ENCODE data around the gene AQP6. TPM values are rescaled to one million over a fixed set of nuclear protein-coding genes. Genes with fewer than 3 reads are reported as not detected.

The AQP6 gene
- polyA plus RNA-seq, 4 donors = 16.0 to 22.1 (median 19.6) TPM

DNA sequence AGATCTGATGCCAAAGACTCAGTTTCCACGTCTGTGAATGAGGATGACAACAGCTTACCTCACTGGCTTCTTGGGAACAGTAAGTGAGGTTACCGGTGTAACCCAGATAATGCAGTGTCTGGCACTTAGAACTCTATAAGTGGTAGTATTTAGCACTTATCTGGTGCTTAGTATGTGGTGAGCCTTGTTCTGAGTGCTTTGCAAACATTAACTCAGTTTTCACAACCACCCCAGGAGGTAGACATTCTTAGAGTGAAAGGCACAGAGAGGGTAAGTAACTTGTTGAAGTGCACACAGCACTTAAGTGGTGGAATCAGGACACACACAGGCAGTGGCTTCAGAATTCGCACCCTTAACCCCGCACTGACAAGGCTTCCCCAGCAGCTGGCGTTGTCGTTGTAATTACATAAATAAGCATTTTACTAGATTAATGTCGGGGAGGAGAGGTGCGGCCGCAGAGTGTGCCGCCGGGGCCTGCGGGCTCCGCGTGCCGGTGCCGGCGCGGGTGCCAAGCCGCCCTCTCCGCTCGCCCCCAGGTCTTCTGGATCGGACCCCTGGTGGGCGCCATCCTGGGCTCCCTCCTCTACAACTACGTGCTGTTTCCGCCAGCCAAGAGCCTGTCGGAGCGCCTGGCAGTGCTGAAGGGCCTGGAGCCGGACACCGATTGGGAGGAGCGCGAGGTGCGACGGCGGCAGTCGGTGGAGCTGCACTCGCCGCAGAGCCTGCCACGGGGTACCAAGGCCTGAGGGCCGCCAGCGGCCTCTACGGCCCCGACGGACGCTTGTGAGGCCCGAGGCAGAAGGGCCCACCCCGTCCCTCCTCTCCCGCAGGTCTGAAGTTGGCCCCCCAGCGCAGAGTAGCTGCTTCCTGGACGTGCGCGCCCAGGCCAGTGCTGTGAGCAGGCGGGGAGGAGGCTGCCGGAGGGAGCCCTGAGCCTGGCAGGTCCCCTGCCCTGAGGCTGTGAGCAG is 17.6 kb upstream of the AQP6 start:
- no peak for DNase-seq (ENCODE audit: low read depth in 4 of 4, low spot score in 3 of 4)

DNA sequence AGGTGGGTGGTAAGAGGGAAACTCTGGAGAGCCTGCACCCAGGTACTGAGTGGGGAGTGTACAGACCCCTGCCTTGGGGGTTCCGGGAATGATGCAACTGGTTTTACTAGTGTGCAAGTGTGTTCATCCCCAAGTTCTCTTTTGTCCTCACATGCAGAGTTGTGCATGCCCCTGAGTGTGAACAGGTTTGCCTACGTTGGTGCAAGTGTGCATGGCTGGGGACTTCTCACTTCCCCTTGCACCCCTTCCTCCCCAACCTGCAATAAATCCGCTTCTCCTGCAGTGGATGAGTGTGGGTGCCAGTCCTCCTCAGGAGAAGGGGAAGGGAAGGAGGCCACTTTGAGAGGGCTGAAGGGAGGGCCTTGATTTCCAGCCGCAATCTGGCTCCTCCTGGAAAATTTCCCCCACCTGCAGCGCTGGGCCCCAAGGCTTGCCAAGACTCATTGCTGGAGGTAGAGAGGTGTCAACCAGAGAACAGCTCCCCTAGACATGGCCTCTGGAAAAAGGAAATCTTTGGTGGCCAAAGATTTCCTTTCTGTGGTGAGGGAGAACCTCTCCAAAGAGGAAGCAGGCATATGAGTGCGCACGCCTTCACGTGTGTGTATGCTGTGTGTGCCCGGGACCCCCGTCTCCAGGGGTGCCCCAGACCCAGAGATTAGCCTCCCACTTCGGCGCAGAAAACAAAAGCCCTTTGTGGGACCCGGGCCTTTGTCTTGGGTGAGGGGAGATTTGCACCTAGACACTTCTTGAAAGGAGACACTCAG is 16.7 kb upstream of the AQP6 start:
- no peak for DNase-seq (ENCODE audit: low read depth in 4 of 4, low spot score in 3 of 4)

DNA sequence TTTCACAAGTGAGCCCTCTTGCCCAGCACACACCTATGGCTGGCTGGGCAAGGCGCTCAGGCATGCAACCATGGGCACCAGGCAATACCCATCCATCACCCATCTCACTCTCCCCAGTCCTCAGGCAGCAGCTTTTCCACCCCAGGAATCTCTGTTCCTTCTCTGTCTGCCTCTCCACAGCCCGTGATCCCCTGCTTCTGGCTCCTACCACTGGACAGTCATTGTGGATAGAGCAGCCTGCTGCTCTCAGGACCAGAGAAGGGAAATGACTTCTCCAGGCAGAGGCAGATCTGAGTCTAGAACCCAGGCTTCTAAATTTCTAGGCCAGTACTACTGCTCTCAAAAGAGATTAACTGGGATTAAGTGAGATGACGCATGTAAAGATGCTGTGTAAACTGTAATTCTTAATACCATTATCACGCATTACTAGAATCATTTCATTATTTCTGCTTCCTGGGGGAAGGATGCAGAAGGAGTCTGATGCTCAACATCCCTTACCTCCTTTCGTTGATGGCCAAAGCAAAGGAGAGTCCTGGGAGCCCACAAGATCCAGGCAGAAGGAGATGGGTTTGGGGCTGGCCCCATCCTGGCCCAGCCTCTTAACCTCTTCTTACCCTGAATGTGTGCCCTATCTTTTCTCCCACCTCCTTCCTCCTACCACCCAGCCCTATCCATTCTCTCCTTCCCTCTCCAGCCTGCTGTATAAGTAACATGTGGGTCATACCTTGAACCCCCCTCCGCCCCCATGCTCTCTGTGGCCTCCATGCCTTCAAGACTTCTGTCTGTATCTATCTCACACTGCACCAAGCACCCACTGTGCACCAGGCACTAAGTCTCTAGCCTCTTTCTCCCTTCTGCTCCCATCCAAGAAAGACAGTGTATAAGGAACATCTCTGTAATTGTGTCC is 15.8 kb upstream of the AQP6 start:
- DNase-seq (ENCODE audit: low read depth in 4 of 4, low spot score in 3 of 4) = no peak

DNA sequence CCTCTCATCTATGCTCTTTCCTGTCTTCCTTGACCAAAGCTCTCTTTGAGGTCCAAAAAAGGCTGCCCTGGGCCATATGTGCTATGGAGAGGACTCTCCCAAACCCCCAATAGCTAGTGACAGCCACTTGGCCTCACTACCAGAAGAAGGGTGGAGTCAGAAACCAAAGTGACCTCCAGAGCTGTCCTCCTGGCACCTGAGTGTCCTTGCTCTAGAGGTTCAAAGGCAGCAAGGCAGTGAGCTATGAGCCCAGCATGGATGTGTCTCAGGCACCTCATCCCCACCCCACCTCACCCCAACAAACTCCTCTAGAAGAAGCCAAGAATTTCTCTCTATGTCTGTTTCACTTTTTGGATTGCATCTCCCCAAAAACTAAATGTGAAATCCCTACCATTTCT is 15.2 kb upstream of the AQP6 start:
- no peak for DNase-seq (ENCODE audit: low read depth in 4 of 4, low spot score in 3 of 4)

DNA sequence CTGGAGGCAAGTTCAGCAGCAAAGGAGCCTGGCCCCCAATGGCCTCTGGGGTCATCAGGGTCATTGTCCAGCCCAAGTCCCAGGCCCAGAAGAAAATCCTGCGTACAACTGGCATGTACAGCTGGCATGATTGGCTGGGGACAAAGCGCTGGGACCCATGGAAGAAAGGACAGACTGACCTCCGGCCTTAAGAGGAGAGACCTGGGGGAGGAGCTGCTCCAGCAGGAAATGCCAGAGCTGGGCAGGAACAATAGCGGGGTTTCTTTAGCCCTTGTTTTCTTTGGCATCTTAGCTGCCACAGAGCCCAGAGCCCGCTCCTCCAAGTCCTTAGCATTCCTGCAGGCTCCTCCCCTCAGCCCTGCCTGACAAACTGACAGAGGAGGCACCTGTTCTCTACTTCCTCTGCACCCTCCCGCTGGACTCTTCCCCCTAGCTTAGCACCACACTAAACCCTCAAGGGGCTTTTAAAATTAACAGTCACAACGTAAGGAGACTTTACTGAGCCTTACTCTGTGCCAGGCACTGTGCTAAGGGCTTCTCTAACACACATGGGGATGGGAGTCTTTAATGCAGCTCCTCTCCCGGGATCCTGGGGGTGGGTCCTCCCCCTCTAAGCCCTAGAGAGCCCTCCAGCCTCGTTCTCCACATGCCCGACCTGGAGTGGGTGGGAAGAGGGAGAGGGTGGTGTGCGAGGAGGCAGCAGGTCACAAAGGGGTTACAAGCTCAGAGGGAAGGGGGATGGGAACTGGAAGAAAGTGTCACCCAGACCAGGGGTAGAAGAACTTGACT is 12.9 kb upstream of the AQP6 start:
- no peak for DNase-seq (ENCODE audit: low read depth in 4 of 4, low spot score in 3 of 4)

DNA sequence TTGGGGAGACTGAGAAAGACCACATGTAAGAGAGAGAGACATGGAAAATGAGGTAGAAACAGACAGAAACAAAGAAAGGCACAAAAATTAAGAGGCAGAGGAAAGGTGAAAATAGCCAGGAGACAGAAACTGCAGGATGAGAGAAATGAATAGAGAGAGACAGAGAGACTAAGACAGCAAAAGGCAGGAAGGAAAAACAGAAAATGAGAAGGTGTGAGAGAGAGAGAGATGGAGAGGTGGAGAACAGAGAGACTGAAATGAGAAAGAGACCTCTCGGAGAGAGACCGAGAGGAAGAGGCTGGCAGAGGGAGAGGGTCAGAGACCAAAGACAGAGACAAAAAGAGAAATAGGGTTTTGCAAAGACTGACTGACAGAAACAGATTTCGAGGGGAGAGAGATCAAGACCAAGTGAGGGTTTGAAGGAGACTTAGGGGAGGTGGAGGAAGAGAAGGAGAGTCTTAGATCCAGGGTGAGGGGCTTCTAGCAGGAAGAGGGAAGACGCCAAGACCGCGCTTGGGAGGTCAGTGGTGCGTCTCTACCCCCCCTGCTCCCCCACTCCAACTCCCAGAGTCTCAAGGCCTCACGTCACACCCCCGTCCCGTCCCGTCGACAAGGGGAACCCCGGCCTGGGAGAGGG is 12.2 kb upstream of the AQP6 start:
- no peak for DNase-seq (ENCODE audit: low read depth in 4 of 4, low spot score in 3 of 4)

DNA sequence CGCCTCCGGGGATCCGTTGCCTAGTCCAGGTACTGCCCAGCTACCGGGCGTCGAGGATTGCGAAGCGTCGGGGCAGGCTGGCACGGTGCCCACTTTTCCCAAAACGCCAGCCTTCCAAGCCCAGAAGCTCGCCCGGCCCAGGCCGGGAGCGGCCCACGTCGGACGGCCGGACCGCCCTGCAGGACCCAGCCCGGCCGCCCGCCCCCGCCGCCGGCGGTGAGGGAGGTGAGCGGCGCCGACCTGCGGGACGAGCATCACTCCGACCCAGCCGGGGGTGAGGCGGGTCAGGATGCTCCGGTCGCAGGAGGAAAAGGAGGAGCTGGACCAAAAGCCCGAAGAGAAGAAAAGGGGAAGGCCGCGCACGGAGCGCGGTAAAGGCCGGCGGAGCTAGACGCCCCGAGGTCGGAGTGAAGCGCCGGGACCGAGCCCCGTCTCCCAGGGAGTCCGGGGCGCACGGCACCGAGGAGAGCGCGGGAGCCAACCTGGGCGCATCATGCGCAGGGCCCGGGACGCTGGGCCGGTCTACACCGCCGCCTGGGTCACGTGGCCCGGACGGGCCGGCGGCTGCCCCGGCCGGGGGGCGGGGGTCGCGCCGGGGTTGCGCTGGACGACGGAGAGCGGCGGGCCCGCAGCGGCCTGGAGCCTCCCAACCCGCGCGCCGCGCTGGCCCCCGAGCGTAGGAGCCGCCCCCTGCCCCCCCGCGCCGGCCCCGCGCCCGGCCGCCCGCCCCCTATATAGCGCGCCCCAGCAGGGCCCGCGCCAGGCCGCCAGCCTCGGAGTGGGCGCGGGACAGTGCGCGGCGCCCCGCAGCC is 11.4 kb upstream of the AQP6 start, which contains the start of gene AQP5:
Gene AQP5 (plus strand): TSS at position 762 of the 812 bp plus-strand sequence. CDS start 146 bp downstream, outside the sequence.
- no peak for DNase-seq (ENCODE audit: low read depth in 4 of 4, low spot score in 3 of 4)

DNA sequence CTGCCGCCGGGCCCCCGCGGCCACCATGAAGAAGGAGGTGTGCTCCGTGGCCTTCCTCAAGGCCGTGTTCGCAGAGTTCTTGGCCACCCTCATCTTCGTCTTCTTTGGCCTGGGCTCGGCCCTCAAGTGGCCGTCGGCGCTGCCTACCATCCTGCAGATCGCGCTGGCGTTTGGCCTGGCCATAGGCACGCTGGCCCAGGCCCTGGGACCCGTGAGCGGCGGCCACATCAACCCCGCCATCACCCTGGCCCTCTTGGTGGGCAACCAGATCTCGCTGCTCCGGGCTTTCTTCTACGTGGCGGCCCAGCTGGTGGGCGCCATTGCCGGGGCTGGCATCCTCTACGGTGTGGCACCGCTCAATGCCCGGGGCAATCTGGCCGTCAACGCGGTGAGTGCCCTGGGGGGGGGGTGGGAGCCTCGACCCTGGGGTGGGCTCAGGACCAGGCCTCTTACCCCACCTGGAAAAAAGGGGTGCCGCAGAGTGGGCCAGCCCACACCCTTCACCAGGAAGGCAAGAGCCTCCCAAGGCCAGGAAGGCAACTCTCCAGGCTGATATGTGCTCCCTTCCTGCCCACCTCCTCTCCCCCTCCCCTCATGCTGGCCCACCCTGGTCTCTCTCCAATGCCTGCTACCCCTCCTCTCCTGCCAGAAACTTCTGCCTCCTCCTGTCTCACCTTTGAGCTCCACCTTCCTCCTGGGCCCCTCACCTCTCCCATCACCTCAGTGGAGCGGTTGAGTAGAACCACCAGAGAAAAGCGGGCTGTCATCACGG is 10.6 kb upstream of the AQP6 start:
- no peak for DNase-seq (ENCODE audit: low read depth in 4 of 4, low spot score in 3 of 4)

DNA sequence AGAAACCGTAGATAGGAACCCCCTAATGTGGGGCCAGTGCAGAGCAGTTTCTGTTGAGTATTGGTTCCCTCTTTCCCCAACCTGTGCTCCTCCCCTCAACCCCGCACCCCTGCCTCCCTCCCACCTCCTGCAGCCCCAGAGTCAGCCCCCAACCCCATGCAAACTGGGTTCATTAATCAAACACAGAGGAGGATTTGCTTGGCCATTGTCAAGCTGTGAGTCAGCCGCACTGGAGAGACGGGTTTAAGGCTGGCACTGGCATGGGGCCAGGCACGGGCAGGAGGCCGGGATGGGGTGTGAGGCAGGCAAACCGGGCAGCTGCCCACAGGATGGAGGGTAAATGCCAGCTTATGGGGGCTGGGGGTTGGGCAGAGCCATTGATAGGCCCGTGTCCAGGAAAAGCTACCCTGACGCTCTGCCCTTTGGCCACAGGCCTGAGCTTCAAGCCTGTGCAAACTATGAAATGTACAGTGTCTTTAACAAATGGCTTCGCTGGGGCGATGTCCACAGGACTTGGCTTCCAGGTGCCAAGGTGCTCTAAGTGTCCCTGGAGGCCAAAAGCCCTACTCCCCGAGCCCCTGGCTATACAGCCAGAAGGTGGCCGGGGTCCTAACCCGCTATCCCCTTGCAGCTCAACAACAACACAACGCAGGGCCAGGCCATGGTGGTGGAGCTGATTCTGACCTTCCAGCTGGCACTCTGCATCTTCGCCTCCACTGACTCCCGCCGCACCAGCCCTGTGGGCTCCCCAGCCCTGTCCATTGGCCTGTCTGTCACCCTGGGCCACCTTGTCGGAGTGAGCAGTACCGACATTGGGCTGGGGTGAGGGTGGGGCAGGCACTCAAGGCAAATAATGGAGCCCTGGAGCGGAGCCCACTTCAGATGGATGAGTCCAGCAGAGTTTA is 9.6 kb upstream of the AQP6 start:
- no peak for DNase-seq (ENCODE audit: low read depth in 4 of 4, low spot score in 3 of 4)

DNA sequence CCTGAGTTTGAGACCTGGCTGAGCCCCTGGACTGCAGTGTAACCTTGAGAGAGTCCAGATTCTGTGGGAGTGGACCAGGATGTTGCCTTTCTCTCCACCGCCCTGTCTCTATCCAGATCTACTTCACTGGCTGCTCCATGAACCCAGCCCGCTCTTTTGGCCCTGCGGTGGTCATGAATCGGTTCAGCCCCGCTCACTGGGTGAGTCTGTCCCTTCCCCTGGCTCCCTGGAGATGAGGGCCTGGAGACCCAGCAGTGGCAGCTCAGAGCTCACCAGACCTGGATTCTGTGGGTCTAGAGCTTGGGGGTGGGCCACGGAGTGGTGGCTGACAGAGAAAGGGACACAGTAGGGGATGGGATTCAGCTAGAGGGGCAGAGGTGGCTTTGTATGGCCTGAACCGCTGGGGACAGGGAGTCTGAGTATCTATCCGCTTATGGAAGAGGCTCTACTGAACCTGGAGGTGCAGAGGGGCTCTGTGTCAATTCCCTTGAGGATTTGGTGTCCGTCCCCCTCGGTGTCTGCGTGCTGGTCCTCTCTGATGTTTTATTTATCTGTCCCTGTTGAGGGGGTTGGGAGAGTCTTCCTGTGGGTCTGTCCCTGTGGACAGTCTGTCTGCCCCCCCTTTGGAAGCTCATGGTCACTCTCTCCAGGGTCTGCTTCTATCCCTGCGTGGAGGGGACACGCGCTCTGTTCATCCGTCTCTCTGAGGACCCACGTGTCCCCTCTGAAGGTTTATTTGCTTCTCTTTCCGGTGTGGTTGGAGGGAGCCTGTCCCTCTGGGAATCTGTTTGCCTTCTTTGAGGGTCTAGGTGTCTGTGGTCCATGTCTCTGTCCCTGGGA is 8.6 kb upstream of the AQP6 start:
- DNase-seq (ENCODE audit: low read depth in 4 of 4, low spot score in 3 of 4) = no peak

DNA sequence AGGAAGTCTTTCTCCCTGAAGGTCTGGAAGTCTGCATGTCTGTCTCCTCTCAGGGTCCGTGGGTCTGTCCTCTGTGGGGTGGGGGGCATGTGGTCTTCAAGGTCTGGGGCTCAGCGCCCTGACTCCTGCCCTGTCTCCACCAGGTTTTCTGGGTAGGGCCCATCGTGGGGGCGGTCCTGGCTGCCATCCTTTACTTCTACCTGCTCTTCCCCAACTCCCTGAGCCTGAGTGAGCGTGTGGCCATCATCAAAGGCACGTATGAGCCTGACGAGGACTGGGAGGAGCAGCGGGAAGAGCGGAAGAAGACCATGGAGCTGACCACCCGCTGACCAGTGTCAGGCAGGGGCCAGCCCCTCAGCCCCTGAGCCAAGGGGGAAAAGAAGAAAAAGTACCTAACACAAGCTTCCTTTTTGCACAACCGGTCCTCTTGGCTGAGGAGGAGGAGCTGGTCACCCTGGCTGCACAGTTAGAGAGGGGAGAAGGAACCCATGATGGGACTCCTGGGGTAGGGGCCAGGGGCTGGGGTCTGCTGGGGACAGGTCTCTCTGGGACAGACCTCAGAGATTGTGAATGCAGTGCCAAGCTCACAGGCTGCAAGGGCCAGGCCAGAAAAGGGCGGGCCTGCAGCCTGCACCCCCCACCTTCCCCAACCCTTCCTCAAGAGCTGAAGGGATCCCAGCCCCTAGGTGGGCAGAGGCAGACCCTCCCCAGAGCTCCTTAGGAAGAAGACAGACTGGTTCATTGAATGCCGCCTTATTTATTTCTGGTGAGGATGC is 7.7 kb upstream of the AQP6 start:
- no peak for DNase-seq (ENCODE audit: low read depth in 4 of 4, low spot score in 3 of 4)

DNA sequence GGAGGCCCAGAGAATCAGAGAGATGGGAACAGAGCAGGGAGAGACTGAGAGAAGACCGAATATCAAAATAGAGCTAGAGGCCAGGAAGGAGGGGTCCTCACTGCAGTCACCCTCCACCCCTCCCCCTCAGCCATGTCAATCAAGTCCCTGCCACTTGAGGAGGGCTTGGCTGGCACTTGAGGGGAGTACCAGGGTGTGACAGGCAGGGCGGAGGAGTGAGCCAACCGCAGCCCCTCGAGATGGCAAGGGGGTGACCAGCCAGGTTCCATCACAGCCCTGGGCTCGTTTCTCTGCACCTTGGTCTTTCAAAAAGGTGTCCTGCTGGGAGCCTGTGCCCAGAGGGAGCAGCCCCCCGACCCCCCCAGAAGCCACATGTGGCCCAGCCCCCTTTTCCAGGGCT is 6.9 kb upstream of the AQP6 start:
- no peak for DNase-seq (ENCODE audit: low read depth in 4 of 4, low spot score in 3 of 4)

DNA sequence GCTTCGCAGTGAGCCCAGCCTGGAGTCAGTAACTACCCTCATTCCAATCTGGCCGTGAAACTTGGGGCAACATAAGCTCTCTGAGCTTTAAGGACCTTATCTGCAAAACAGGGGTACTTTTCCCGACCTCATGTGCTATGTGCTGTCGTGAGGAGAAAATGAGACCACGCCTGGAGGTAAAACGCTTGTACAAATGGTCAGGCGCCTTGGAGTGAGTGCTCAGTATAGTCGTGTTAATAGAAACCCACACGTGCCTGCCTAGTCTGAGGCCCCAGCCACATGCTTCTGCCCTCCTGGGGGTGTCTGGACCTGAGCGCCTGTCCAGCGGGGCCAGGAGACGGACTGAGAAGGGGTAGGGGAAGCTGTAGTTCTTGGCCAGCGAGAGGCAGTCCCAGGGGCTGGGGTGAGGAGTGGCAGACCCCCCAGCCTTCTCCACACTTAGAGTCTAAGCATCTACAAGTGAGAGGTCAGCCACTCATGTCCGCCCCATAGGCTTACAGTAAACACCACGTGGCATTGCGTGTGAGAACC is 6.2 kb upstream of the AQP6 start:
- no peak for DNase-seq (ENCODE audit: low read depth in 4 of 4, low spot score in 3 of 4)

DNA sequence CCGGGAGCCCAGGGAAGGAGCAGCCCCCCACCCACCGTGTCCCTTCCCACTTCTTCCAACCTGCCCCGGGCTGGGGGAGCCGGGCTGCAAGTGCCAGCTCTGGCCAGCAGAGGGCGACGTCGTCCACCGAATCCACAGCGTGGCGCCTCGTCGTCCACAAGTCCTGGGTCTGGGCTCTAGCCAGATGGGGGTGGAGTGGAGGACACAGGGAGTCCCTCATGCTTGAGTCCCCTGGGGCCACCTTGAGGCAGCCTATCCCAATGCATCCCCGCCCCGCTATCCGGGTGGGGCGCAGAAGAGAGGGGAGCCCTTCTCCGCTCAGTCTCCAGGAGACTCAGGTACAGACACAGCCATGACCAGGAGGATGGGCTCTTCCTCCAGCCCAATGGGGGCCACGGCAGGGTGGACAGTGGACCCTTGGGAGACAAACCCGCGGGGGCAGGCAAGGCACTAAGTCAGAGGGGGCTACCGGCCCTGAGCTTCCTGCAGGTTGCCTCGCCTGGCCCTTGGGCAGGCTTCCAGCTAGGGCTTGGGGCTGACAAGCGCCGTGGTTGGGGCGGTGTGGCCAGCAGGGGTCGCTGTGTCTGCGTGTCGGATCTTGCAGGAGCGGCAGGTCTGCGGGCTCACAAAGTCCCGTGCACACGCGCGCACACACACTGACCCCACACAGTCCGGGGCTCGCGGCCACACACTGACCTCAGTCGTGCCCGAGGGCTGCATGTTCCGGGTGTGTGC is 5.5 kb upstream of the AQP6 start:
- peak; percentile 72 to 91 (median 77) for DNase-seq (ENCODE audit: low read depth in 4 of 4, low spot score in 3 of 4)
